Tibial nerve (tissue), 4 donors: ENCODE results near the gene GUCY1B1.

Source experiments
- CTCF ChIP-seq, 5 experiments: fragments of 200-600 bp in 3 of 5; fragments of 450-650 bp in 2 of 5; sonication (generic) in 3 of 5; IDR thresholded peaks; one replicate each; pipeline ENCODE4 v1.5.1; 2016 to 2019; ENCODE audit warnings: antibody characterized with exemption in 5 of 5, mild to moderate bottlenecking in 3 of 5, moderate library complexity in 2 of 5
- EP300 ChIP-seq, 2 donors: sonication (generic); formaldehyde crosslinking; IDR thresholded peaks; one replicate each; pipeline ENCODE4 v1.6.1; 2017; ENCODE audit warnings: antibody characterized with exemption in 2 of 2, mild to moderate bottlenecking in 1 of 2

- peak; percentile 18 to 67 (median 50) for TF ChIP-seq CTCF (IDR thresholded peaks at IDR 0.05)
- TF ChIP-seq EP300 (IDR thresholded peaks at IDR 0.05) = peak in 1 of 2 donors; percentile 65
Measured at GRCh38 chr4:155758481-155759371, at the start of gene GUCY1B1.
